GM19023 (cell line): ENCODE data around the gene FAM72C.
"Not testable (repeated sequence)": the region's sequence is repeated elsewhere in the genome, so short reads cannot be mapped to it uniquely, and the experiment has no call there.

Experiments
- ATAC-seq: cut with Tn5 transposase; IDR thresholded peaks from one replicate; pipeline ENCODE4 v1.9.1; 2021; ENCODE audit warnings: mild to moderate bottlenecking, moderate library complexity; ENCODE audit not compliant: unreplicated experiment

FAM72C gene

DNA sequence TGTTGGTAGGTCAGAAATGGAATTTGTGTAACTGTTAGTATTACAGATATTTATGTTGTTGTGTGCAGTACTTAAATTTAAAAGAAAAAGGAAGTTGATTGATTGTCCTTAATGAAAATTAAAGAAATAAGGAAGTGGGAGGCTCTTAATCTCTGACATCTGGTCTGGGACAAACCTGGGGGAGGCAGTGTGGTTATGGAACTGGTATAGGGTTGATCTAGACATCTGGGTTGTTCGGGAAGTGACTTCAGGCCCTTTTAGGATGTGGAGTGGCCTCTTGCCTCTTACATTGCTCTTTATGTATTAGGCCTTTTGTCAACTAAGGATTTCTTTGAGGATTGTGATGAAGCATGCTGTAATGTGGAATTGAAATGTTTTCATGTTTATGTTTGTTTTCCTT is 16.1 kb upstream of the FAM72C start:
- ATAC-seq = not testable (repeated sequence)

DNA sequence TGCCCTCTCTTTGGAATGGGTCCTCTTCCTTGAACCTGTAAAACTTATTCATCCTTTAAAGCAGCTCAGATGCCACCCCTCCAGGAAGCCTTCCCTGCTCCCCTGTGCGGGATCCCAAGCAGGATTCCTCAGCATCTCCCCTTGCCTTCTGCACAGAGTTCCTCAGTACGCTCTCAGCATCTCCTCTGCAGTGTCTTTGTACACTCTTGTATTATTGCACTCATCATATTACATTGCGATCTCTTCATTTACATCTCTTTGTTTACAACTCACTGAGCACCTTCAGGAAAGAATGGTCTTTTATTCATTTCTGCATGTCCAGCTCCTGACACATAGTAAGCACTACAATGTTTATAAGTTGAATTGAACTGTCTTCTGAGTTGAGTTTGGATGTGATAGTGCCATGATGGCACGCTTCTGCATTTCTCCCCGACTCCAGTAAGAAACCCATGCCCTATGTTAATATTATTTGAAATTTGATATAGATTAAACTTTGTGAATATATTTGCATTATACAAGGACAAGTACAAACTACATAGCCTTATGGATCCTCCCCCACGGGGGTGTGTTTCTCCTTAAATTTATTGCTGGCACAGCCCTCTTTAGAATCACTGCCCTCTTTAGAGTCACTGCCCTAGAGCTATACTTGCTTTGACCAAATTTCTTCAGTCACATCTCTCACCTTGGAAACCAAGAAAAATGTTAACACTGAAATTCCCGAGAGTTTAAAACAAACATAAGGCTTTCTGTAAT is 13.1 kb upstream of the FAM72C start:
- ATAC-seq = not testable (repeated sequence)

DNA sequence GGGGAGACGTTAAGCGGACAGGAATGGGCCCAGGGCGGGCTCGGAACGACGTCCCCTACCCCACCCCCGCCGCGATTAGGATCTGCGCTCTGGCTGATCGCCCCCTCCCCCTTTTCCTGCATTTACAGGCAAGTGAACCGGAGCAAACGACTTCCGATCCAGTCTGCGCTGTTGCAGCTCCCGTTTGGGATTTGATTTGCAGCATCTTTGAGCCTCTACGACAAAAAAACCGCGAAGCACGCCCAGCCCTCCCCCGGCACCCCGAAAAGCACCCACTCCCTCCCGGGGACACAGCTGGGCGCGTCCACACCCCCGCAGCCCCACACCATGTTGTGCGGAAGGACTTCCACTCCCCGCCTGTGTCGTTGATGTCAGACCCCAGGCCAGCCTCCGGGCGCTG is 2.6 kb upstream of the FAM72C start:
- not testable (repeated sequence) for ATAC-seq

- not testable (repeated sequence) for ATAC-seq
These were observed 2.2 kb upstream of the FAM72C start for GRCh38 chr1:143973876-143974414.

- ATAC-seq = peak; percentile 8
These were observed 1.1 kb upstream of the FAM72C start for GRCh38 chr1:143972753-143973326.

DNA sequence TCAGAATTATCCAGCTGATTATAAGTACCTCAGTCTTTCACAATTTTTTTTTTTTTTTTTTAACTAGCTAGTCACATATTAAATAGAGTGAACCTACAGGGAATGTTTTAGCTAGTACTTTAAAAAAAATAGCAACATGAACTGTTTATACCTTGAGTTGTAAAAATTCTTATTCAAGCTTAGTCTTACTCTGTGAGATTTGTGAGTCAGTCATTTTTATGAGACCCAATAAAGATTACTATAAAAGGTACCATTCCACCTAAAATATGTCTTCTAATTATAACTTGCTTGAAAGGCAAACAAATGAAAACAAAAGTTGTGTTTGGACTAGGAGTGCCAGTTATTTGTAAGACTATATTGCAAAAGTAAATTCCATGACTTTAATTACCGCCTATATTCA is 5.9 kb downstream of the FAM72C start:
- not testable (repeated sequence) for ATAC-seq

DNA sequence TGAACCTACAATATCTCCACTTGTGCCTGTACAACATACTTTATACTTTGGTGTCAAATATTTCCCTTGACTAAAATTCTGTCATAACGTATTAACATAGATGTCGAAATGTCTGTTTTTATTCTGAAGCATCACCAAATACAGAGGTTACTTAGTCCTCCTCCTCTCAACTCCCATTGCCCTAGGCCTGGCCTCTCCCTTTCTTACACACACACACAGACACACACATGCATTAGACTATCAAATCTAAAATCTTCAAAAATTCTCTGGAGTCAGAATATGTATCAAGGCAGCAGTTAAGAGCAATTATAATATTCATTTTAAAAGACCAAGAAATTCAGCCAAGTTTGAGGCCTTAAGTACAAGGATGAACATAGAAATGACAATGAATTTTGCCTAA is 7.5 kb downstream of the FAM72C start:
- ATAC-seq = not testable (repeated sequence)

- not testable (repeated sequence) for ATAC-seq
These were observed 15.9 kb downstream of the FAM72C start for GRCh38 chr1:143955930-143956329.

DNA sequence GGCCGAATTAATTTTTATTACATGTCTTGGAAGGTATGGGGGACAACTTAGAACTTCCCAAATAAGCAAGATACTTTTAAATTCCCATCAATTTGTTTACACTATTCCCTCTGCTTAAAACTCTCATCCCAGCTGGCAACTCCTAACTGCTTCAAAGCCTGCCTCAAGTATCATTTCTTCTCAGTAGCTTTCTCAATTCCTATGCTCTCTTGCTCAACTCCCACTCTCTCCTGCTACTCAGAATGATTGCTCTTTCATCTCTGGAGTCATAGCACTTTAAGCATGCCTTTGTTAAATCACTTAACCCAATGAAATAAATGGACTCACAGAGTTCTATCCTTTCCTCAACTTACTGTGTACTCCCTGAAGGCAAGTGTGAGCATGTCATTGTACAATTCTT is 18.9 kb downstream of the FAM72C start:
- not testable (repeated sequence) for ATAC-seq

GRCh38 chr1:143951485-143952391 is 20.0 kb downstream of the FAM72C start:
- not testable (repeated sequence) for ATAC-seq

- not testable (repeated sequence) for ATAC-seq
These were observed 24.0 kb downstream of the FAM72C start for GRCh38 chr1:143947749-143948148.

DNA sequence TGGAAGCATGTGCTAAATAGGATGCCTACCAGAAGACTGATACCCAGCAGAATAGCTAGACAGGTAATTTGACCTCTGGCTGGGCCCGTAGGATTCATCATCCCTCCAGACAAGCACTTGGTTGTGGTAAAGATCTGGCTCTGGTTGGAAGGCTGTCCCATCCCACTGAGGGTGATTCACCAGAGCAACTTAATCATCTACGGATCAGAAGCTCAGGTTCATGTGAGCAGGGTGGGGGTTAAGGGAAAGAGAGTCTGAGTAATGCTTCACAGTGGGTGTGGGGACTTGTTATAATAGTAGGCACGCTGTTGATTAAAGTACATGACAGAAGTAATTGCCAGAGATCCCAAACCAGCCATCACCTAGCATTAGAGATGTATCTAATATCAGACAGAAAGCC is 26.5 kb downstream of the FAM72C start:
- ATAC-seq = not testable (repeated sequence)

- not testable (repeated sequence) for ATAC-seq
These were observed 27.1 kb downstream of the FAM72C start for GRCh38 chr1:143944576-143945240.

GRCh38 chr1:143943319-143943978 is 28.3 kb downstream of the FAM72C start:
- ATAC-seq = not testable (repeated sequence)

DNA sequence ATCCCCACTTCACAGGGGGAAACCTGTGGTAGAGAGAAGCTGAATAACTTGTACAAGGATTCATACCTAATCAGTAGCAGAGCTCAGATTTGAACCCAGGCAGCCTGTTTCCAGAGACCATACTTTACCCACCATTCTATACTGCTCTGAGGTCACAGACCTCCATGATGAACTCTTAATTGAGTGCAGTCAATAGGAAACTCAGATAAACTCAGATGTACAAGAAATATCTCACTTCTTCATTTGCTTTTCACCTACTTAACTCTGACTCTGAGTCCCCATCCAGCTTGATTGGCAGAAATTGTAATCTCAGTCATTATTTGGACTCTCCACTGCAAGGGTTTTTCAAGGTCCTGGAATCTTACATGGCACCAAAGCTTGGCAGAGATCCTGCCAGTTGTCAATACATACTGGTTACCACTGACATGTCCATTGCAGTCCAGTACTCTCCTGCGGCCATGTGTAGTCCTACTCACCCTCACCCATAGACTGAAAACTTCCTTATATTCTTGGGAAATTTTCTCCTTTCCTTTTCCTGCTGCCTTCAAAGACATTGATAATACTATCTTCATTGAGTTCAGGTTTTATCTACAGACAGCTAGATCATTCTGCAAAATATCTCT is 29.4 kb downstream of the FAM72C start:
- ATAC-seq = not testable (repeated sequence)

GRCh38 chr1:143939666-143940065 is 32.1 kb downstream of the FAM72C start:
- ATAC-seq = not testable (repeated sequence)

DNA sequence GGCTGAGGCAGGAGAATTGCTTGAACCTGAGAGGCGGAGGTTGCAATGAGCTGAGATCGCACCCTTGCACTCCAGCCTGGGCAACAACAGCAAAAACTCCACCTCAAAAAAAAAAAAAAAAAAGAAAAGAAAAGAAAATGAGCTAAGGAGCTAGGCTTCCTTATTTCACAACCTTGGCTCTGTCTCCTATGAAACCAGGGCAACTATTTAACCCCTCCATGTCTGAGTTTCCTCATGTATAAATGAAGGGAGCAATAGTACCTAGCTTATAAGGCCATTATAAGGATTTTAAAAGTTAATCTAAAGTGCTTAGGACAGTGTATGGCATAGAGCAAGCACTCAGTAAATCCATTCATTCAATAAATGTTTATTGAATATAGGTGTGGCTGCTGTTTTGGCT is 32.9 kb downstream of the FAM72C start:
- not testable (repeated sequence) for ATAC-seq

DNA sequence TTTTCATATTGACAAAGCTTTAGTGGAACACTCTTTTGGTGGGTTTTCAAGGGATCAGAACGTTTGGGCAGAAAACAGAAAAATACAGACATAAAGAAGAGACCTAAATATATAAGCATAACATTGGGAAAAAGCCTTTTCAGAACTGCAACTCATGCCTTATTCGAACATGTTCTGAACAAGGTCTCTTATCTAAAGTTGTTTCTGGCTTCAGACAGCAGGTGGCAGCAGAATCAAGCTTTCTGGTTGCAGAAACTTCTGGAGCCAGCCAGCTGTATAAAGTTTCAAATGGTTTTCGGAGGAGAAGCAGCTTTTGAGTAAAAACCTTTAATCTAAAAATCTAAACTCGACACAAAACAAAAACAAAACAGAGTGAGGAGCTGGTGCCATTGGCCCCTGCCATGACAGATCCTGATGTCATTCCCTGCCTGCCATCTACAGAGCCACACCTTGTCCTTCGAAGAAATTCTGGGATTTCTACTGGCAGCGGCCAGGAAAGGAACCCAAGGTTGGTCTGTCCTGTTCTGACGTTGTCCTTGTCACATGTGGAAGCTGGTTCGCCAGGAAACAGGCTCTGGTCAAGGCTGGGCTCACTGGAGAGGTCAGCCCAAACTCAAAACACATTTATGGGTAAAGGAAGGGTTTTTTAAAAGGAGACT is 35.2 kb downstream of the FAM72C start:
- ATAC-seq = not testable (repeated sequence)

- ATAC-seq = not testable (repeated sequence)
These were observed 52.7 kb downstream of the FAM72C start for GRCh38 chr1:143919127-143919526.
